ENCODE measurements around the gene LY6G6C.
A peak's percentile ranks its signal among the peaks of the same experiment; 100 is the strongest.

Gene LY6G6C

GRCh38 chr6:31702819-31703716 is 18.5 kb downstream of the LY6G6C start, which contains the start of gene ABHD16A:
Gene ABHD16A, minus strand, starts transcription at chr6:31703324. Its CDS starts 43 bp downstream, at chr6:31703281.
- DNase-seq: peak; percentile 92 to 97

GRCh38 chr6:31702405-31702818 is 19.1 kb downstream of the LY6G6C start:
- no peak for DNase-seq

GRCh38 chr6:31701666-31702404 is 19.7 kb downstream of the LY6G6C start:
- DNase-seq: no peak

GRCh38 chr6:31700740-31701401 is 20.7 kb downstream of the LY6G6C start:
- no peak for DNase-seq

DNA sequence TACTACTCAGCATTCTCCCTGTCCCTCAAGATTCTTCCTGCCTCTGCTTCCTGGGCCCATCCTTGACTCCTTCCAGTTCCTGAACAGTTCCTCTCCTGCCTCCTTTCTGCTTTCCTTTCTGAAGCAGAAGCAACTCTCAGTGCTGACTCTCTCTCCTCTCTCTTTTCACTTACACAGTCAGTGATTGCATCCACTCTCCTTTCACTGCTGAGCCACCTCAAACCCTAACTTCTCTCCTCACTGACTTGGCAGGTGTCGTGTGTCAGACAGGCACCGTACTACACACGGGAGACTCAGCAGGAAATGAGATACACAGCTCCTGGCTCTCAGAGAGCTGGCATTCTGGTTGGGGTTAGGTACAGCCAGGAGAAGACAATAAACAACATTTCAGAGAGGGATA is 24.0 kb downstream of the LY6G6C start:
- no peak for DNase-seq

DNA sequence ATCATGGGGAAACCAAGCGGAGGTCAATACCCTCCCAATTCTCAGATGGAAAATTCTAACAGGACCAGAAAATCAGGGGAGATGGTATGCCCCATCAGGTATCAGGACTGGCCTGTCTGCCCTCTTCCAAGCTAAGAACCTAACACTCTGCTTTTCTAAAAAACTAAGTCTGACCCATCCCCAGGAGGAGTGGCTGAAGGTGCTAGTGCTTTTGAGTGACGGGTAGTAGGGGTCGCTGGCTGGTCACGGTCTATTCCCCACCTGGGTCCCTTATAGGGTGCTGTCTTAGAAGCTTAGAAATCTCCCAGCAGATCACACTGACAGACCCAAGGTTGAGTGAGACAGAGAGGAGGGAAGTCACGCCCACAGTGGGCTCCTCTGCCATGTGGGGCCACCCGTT is 28.0 kb downstream of the LY6G6C start:
- no peak for DNase-seq

GRCh38 chr6:31692886-31693285 is 28.7 kb downstream of the LY6G6C start:
- DNase-seq: no peak

GRCh38 chr6:31692353-31692752 is 29.2 kb downstream of the LY6G6C start:
- no peak for DNase-seq

GRCh38 chr6:31691564-31692108 is 29.9 kb downstream of the LY6G6C start:
- no peak for DNase-seq

GRCh38 chr6:31691078-31691463 is 30.5 kb downstream of the LY6G6C start:
- no peak for DNase-seq

- DNase-seq: no peak
These were observed 31.1 kb downstream of the LY6G6C start for GRCh38 chr6:31690231-31691077.

GRCh38 chr6:31689249-31690110 is 32.1 kb downstream of the LY6G6C start:
- DNase-seq: peak in 1 of 2 experiments; percentile 16

DNA sequence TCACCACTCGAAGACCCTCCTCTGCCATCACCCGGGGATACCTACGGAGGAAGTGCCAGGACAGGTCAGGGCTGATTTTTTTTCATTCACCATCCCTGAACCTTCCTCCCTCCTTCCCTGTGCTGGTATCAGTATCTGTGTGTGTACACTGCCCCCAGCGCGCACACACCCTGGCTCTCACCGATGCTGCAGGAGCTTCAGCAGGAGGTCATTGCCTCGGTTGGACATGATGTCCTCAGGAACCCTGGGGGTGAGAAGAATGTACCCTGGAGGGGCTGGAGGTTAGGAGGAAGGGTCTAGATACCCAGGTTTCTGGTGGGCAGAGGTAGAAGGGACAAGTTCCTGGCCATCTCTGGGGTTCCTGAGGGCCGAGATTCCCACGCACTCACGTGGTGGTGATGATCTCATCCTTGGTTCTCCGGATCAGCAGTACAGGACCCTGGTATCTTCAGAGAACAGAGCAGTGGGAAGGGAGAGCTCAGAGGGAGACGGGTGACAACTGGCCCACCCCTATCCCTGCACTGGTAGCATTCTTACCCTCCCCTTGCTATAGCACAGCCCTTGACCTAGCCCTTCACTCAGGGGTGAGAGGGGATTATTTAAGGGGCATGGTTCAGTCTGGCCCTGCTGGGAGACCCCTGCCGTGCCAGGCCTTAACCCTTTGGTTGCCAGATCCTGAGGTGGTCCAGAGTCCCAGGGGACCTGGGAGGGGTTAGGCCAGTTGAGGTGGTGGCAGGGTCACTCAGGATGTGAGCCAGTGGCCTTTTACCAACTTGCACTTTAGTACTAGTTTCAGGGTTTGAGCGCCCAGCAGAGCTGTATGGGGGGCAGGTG is 33.5 kb downstream of the LY6G6C start:
- DNase-seq: no peak

- no peak for DNase-seq
These were observed 34.2 kb downstream of the LY6G6C start for GRCh38 chr6:31687321-31687720.

- no peak for DNase-seq
These were observed 35.1 kb downstream of the LY6G6C start for GRCh38 chr6:31686483-31686882.

- no peak for DNase-seq
These were observed 38.0 kb downstream of the LY6G6C start for GRCh38 chr6:31683591-31683990.

GRCh38 chr6:31681135-31681671 is 40.3 kb downstream of the LY6G6C start:
- peak in 1 of 2 experiments; percentile 77 for DNase-seq

- peak; percentile 78 to 87 for DNase-seq
These were observed 41.1 kb downstream of the LY6G6C start, which contains the start of gene LY6G5C for GRCh38 chr6:31680226-31681134. Gene LY6G5C, minus strand, starts transcription at chr6:31681067. Its CDS starts 694 bp downstream, at chr6:31680373.

- DNase-seq: no peak
These were observed 43.6 kb downstream of the LY6G6C start for GRCh38 chr6:31677955-31678354.

Data from NCI-H526 (cell line).